GM12878 (cell line): ENCODE results near the gene TFR2. TPM values are rescaled to one million over a fixed set of nuclear protein-coding genes. Genes with fewer than 3 reads are reported as not detected.
A peak's percentile ranks its signal among the peaks of the same experiment; 100 is the strongest.

Source experiments
- CEBPB ChIP-seq, 2 experiments: fragments of 150-350 bp in 1 of 2; IDR thresholded peaks; 2 replicates each; pipeline ENCODE4 v1.6.1; 2012 to 2014; ENCODE audit warnings: low read depth in 2 of 2, low read length in 2 of 2, borderline replicate concordance in 1 of 2, inconsistent platforms in 1 of 2
- DPF2 ChIP-seq: fragments of 450-650 bp; IDR thresholded peaks from 2 replicates; pipeline ENCODE4 v1.6.1; 2017; ENCODE audit warnings: mild to moderate bottlenecking
- HDGF ChIP-seq: fragments of 450-650 bp; IDR thresholded peaks from 2 replicates; pipeline ENCODE4 v1.6.1; 2016; ENCODE audit warnings: antibody characterized with exemption
- KAT2A ChIP-seq: conservative IDR thresholded peaks from 2 replicates; pipeline ENCODE4 v1.6.1; 2011; ENCODE audit warnings: low read depth, low read length; ENCODE audit not compliant: control insufficient read depth
- MTA3 ChIP-seq: IDR thresholded peaks from 2 replicates; pipeline ENCODE4 v1.6.1; 2012; ENCODE audit warnings: low read length, inconsistent platforms, borderline replicate concordance
- RBBP5 ChIP-seq: fragments of 200-600 bp; sonication (generic); conservative IDR thresholded peaks from 2 replicates; pipeline ENCODE4 v1.6.1; 2016
- SP1 ChIP-seq: IDR thresholded peaks from one replicate; pipeline ENCODE4 v1.6.1; 2011; ENCODE audit warnings: low read depth, low read length
- ZNF207 ChIP-seq: fragments of 450-650 bp; IDR thresholded peaks from 2 replicates; pipeline ENCODE4 v1.6.1; 2014; ENCODE audit warnings: antibody characterized with exemption, mild to moderate bottlenecking, borderline replicate concordance
- polyA plus RNA-seq, 11 experiments: library from polyadenylated mRNA; depleted of rRNA in 4 of 11; unstranded in 6 of 11; stranded (reverse) in 5 of 11; fragments of >200 nt; fragmentation: Nextera tagmentation in 4 of 11; fragmentation: Illumina TruSeq in 1 of 11; extraction: Ambion mirVana in 4 of 11; extraction: Trizol in 1 of 11; gene quantifications; 1 replicate in 1 of 11; 2 replicates in 10 of 11; pipeline versions ENCODE4 v1.2.1 to v1.2.3, GENCODE V29; 2011 to 2016; ENCODE audit warnings: inconsistent platforms in 2 of 11, missing spikeins in 2 of 11, low read depth in 1 of 11
- total RNA-seq, 4 experiments: library from RNA; depleted of rRNA in 3 of 4; stranded (reverse); fragments of >200 nt in 3 of 4; fragmentation: Illumina TruSeq in 1 of 4; extraction: Trizol in 1 of 4; gene quantifications; 2 replicates each; pipeline versions ENCODE4 v1.2.1 to v1.2.3, GENCODE V29; 2013 to 2021
- TF ChIP-seq, protein P1 (sequence below): fragments of 450-650 bp; IDR thresholded peaks from 2 replicates; pipeline ENCODE4 v1.6.1; 2017; ENCODE audit warnings: antibody characterized with exemption, mild to moderate bottlenecking, moderate library complexity
- TF ChIP-seq, protein P2 (sequence below): IDR thresholded peaks from 2 replicates; pipeline ENCODE4 v1.6.1; 2012; ENCODE audit warnings: low read depth, low read length, improper control_type of control experiment
- TF ChIP-seq, protein P3 (sequence below): IDR thresholded peaks from 2 replicates; pipeline ENCODE4 v1.6.1; 2011; ENCODE audit warnings: low read depth, mild to moderate bottlenecking, low read length, moderate library complexity, borderline replicate concordance; ENCODE audit errors: extremely low read depth

The TFR2 gene
- total and polyA plus RNA-seq, 10 of the 15 experiments (the other 5 are each of a cell fraction or from before 2014, with no cell fraction given), result 0.30 to 7.2 (median 1.8) TPM

DNA sequence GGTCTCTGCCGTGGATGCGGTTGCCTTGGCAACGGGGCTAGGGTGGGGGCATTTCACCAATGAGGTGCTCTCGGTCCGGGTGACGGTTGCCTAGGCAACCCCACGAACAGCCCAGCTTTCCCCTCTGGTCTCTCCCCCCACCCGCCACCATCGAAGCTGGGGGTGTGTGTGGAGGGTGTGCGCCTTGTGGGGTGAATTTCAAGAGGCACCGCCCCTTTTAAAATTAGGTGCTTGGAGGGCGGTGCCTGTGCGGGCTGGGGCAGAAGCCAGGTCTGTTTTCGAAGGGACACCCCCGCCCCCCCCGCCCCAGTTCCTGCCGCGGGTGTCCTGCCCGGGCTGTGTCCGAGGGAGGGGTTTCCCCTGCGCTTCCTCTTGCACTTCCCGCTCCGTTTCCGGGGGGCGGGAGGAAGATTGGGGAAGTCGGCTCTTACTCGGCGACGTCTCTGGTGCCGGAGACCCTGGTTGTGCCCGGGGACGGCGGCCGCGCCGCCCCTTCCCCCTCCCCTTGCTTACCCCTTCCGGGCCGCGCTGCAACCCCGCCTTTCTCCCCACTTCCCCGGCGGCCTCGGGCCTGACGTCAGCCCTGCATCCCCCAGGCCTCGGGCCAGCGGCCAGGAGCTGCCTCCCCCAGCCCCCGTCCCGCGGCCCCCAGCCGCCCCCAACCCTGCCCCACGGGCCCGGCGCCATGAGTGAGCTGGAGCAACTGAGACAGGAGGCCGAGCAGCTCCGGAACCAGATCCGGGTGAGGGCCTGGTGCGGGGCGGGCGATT lies 34.4 kb upstream of the TFR2 start (continued):
- TF ChIP-seq, protein P1, sequence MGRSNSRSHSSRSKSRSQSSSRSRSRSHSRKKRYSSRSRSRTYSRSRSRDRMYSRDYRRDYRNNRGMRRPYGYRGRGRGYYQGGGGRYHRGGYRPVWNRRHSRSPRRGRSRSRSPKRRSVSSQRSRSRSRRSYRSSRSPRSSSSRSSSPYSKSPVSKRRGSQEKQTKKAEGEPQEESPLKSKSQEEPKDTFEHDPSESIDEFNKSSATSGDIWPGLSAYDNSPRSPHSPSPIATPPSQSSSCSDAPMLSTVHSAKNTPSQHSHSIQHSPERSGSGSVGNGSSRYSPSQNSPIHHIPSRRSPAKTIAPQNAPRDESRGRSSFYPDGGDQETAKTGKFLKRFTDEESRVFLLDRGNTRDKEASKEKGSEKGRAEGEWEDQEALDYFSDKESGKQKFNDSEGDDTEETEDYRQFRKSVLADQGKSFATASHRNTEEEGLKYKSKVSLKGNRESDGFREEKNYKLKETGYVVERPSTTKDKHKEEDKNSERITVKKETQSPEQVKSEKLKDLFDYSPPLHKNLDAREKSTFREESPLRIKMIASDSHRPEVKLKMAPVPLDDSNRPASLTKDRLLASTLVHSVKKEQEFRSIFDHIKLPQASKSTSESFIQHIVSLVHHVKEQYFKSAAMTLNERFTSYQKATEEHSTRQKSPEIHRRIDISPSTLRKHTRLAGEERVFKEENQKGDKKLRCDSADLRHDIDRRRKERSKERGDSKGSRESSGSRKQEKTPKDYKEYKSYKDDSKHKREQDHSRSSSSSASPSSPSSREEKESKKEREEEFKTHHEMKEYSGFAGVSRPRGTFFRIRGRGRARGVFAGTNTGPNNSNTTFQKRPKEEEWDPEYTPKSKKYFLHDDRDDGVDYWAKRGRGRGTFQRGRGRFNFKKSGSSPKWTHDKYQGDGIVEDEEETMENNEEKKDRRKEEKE, result no peak
- TF ChIP-seq DPF2 (peak; percentile 24; the same call in 1 of the 2 replicates), MTA3 (no peak), KAT2A (no peak), CEBPB (IDR thresholded peaks at IDR 0.05; ENCODE audit: borderline replicate concordance in 1 of 2, low read depth in 2 of 2, low read length in 2 of 2) (no peak), ZNF207 (0 out of 2 replicates have a peak, but pooled peaks have one; percentile 25), SP1 (no peak), HDGF (peak; percentile 80), RBBP5 (no peak)
- TF ChIP-seq, protein P2, sequence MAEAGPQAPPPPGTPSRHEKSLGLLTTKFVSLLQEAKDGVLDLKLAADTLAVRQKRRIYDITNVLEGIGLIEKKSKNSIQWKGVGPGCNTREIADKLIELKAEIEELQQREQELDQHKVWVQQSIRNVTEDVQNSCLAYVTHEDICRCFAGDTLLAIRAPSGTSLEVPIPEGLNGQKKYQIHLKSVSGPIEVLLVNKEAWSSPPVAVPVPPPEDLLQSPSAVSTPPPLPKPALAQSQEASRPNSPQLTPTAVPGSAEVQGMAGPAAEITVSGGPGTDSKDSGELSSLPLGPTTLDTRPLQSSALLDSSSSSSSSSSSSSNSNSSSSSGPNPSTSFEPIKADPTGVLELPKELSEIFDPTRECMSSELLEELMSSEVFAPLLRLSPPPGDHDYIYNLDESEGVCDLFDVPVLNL, result no peak
- TF ChIP-seq, protein P3, sequence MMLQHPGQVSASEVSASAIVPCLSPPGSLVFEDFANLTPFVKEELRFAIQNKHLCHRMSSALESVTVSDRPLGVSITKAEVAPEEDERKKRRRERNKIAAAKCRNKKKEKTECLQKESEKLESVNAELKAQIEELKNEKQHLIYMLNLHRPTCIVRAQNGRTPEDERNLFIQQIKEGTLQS, result no peak
- TF ChIP-seq, all 136 proteins: peak for 22
